Erythroblast (primary cell): ENCODE results near the gene C1GALT1C1.

Source experiments
- GATA1 ChIP-seq: IDR thresholded peaks from 2 replicates; pipeline ENCODE4 v1.6.1; 2011; ENCODE audit warnings: low read depth, mild to moderate bottlenecking, control low read depth, low read length, moderate library complexity
- POLR2A ChIP-seq: IDR thresholded peaks from 2 replicates; pipeline ENCODE4 v1.6.1; 2011; ENCODE audit warnings: mild to moderate bottlenecking, low read length

GRCh38 chrX:120662662-120663061 is 32.8 kb upstream of the C1GALT1C1 start:
- TF ChIP-seq POLR2A (no peak), GATA1 (no peak)
